ENCODE measurements around the gene SESN3.

GRCh38 chr11:95175818-95176380 lies 55.1 kb downstream of the SESN3 start:
- TF ChIP-seq CTCF (IDR thresholded peaks at IDR 0.05) (no peak), POLR2AphosphoS5 (IDR thresholded peaks at IDR 0.05) (no peak)
